Type B pancreatic cell (in vitro differentiated cells): ENCODE results near the gene CATSPERE. TPM values are rescaled to one million over a fixed set of nuclear protein-coding genes. Genes with fewer than 3 reads are reported as not detected.
A peak's percentile ranks its signal among the peaks of the same experiment; 100 is the strongest.

Source experiments
- DNase-seq: peaks from one replicate; pipeline ENCODE4 v3.0.0; 2021; ENCODE audit warnings: mixed read lengths; ENCODE audit not compliant: unreplicated experiment; ENCODE audit errors: extremely low spot score
- H3K27ac Mint-ChIP-seq: 2 replicates; pipeline ENCODE4 v1.8.0; 2021; ENCODE audit warnings: mild to moderate bottlenecking, mixed read lengths
- H3K27me3 Mint-ChIP-seq: 2 replicates; pipeline ENCODE4 v1.8.0; 2021; ENCODE audit warnings: mixed read lengths
- H3K36me3 Mint-ChIP-seq: 2 replicates; pipeline ENCODE4 v1.8.0; 2021; ENCODE audit warnings: mixed read lengths
- H3K4me1 Mint-ChIP-seq: one replicate; pipeline ENCODE4 v1.8.0; 2021; ENCODE audit warnings: mixed read lengths; ENCODE audit not compliant: unreplicated experiment
- H3K4me3 Mint-ChIP-seq: 2 replicates; pipeline ENCODE4 v1.8.0; 2021; ENCODE audit warnings: mild to moderate bottlenecking, mixed read lengths
- H3K9me3 Mint-ChIP-seq: 2 replicates; pipeline ENCODE4 v1.8.0; 2021; ENCODE audit warnings: mixed read lengths
- CTCF ChIP-seq: fragments of 200-600 bp; sonication (generic); conservative IDR thresholded peaks from 2 replicates; pipeline ENCODE4 v1.5.0; 2021; ENCODE audit warnings: antibody characterized with exemption, mild to moderate bottlenecking
- total RNA-seq: library from RNA; stranded (reverse); gene quantifications from 2 replicates; pipeline ENCODE4 v1.2.1, GENCODE V29; 2021; ENCODE audit warnings: low replicate concordance

Gene CATSPERE
- total RNA-seq, 1 donor from 2014 or later: 1.1 TPM

- Mint-ChIP-seq H3K27ac (no peak overlapping the region), H3K36me3 (no peaks in the 10 kb centered on the region), H3K27me3 (peaks cover 10% of the 10 kb centered on the region), H3K4me1 (peaks cover 9% of the 10 kb centered on the region), H3K4me3 (no peak overlapping the region), H3K9me3 (peaks cover 5% of the 10 kb centered on the region)
- TF ChIP-seq CTCF: no peak
- no peak for DNase-seq
Observed at GRCh38 chr1:244647819-244648218, 186.7 kb downstream of the CATSPERE start.

GRCh38 chr1:244651956-244652622 lies 191.0 kb downstream of the CATSPERE start:
- TF ChIP-seq CTCF: no peak
- H3K9me3 Mint-ChIP-seq: peaks cover 5% of the 10 kb centered on the region
- no peak for DNase-seq
- peaks cover 9% of the 10 kb centered on the region for H3K4me1 Mint-ChIP-seq
- peaks cover 10% of the 10 kb centered on the region for H3K27me3 Mint-ChIP-seq
- H3K27ac Mint-ChIP-seq: peak overlapping the region; percentile 84
- peaks cover 6% of the 10 kb centered on the region for H3K36me3 Mint-ChIP-seq
- peak overlapping the region; percentile 93 for H3K4me3 Mint-ChIP-seq

- Mint-ChIP-seq H3K4me1 (peaks cover 9% of the 10 kb centered on the region), H3K4me3 (peak within 1 kb of the TSS; percentile 93), H3K36me3 (peaks cover 13% of the 10 kb centered on the region), H3K27me3 (peaks cover 10% of the 10 kb centered on the region), H3K9me3 (peaks cover 5% of the 10 kb centered on the region), H3K27ac (peak within 1 kb of the TSS; percentile 84)
- DNase-seq: peak; percentile 98
- peak; percentile 72 for TF ChIP-seq CTCF
Observed at GRCh38 chr1:244652623-244653438, 191.8 kb downstream of the CATSPERE start, which contains the start of gene DESI2. Gene DESI2 (plus strand): TSS chr1:244653126. CDS start chr1:244653314, 188 bp downstream.

- Mint-ChIP-seq H3K4me1 (peaks cover 9% of the 10 kb centered on the region), H3K36me3 (peaks cover 18% of the 10 kb centered on the region), H3K4me3 (no peak overlapping the region), H3K27ac (no peak overlapping the region), H3K27me3 (peaks cover 10% of the 10 kb centered on the region), H3K9me3 (peaks cover 5% of the 10 kb centered on the region)
- TF ChIP-seq CTCF: no peak
- no peak for DNase-seq
Observed at GRCh38 chr1:244653439-244654107, 192.5 kb downstream of the CATSPERE start.

- no peak overlapping the region for H3K4me3 Mint-ChIP-seq
- no peak for TF ChIP-seq CTCF
- H3K27ac Mint-ChIP-seq: no peak overlapping the region
- peaks cover 21% of the 10 kb centered on the region for H3K36me3 Mint-ChIP-seq
- peaks cover 10% of the 10 kb centered on the region for H3K27me3 Mint-ChIP-seq
- peaks cover 5% of the 10 kb centered on the region for H3K9me3 Mint-ChIP-seq
- DNase-seq: no peak
- peaks cover 9% of the 10 kb centered on the region for H3K4me1 Mint-ChIP-seq
Observed at GRCh38 chr1:244654108-244655038, 193.3 kb downstream of the CATSPERE start.
